Measurements from ENCODE around the gene RAMACL. TPM values are rescaled to one million over a fixed set of nuclear protein-coding genes. Genes with fewer than 3 reads are reported as not detected.

RAMACL gene
- total and polyA plus RNA-seq, 3 experiments from 2014 or later: 0.13 to 0.60 (median 0.15) TPM

DNA sequence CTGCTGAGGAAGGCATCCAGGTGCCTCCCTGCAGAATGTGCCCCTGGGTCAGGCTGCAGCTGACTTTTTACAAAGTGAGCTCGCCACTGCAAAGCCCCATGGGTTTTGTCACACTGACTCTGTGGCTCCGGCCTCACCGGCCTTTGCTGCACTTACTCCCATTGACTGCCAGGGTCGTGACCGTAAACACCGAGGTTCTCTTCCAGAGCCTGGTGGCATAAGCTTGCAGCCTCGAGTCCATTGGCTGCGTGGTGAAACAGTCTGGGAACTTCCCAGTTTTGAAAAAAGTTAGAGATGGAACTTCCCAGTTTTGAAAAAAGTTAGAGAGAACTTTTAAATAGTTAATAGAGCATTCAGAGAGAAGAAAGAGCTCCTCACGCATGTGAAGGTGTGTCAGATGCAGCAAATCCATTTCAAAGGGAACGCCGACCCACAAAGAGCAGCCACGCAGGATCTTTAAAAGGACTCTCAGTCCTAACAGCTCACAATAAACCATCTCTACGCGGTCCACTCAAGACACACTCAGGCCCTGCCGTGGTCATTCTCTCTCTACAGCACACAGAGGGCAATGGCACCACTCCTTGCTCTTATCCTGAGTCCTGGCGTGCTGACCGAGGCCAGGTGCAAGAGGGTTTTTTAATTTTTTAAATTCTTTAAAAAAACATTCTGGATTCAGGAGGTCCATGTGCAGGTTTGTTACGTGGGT, 12.8 kb downstream of the RAMACL start:
- peaks cover 4 to 7% (median 7%) of the 10 kb centered on the region in 3 donors for H3K4me1 Mint-ChIP-seq
- Histone ChIP-seq H3K27ac (ENCODE audit: low read depth, low read length) (no peak overlapping the region), H3K4me3 (ENCODE audit: low read length) (no peak overlapping the region), H3K36me3 (ENCODE audit: insufficient read depth, low read length) (no peaks in the 10 kb centered on the region), H3K9me3 (ENCODE audit: low read length) (no peaks in the 10 kb centered on the region), H3K27me3 (ENCODE audit: insufficient read depth, low read length, poor library complexity, severe bottlenecking) (no peaks in the 10 kb centered on the region), H3K4me1 (ENCODE audit: insufficient read depth, low read length) (no peaks in the 10 kb centered on the region)
- ChIA-PET CTCF (no interaction called here), POLR2A (no interaction called here)
- H3K4me3 Mint-ChIP-seq: no peak overlapping the region
- H3K36me3 Mint-ChIP-seq: peaks cover 0 to 19% (median 4%) of the 10 kb centered on the region in 3 donors
- DNase-seq: no peak
- H3K27me3 Mint-ChIP-seq: peaks cover 0 to 3% of the 10 kb centered on the region in 2 donors
- H3K27ac Mint-ChIP-seq: no peak overlapping the region
- H3K9me3 Mint-ChIP-seq: peaks cover 5 to 16% (median 10%) of the 10 kb centered on the region in 5 donors

GRCh38 chr6:166572370-166573261, 13.9 kb downstream of the RAMACL start:
- Mint-ChIP-seq H3K4me3 (no peak overlapping the region), H3K27ac (peak overlapping the region in 1 of 8 donors; percentile 39), H3K9me3 (peaks cover 5 to 15% (median 7%) of the 10 kb centered on the region in 5 donors), H3K27me3 (peaks cover 0 to 3% of the 10 kb centered on the region in 2 donors), H3K4me1 (peaks cover 4 to 7% (median 7%) of the 10 kb centered on the region in 3 donors), H3K36me3 (peaks cover 0 to 15% (median 4%) of the 10 kb centered on the region in 3 donors)
- no peak overlapping the region for H3K27ac ChIP-seq (ENCODE audit: low read depth, low read length)
- no peaks in the 10 kb centered on the region for H3K36me3 ChIP-seq (ENCODE audit: insufficient read depth, low read length)
- no peaks in the 10 kb centered on the region for H3K27me3 ChIP-seq (ENCODE audit: insufficient read depth, low read length, poor library complexity, severe bottlenecking)
- CTCF ChIA-PET: no interaction called here
- no peaks in the 10 kb centered on the region for H3K4me1 ChIP-seq (ENCODE audit: insufficient read depth, low read length)
- no peak overlapping the region for H3K4me3 ChIP-seq (ENCODE audit: low read length)
- no peaks in the 10 kb centered on the region for H3K9me3 ChIP-seq (ENCODE audit: low read length)
- DNase-seq: no peak
- POLR2A ChIA-PET: no interaction called here

- no peaks in the 10 kb centered on the region for H3K36me3 ChIP-seq (ENCODE audit: insufficient read depth, low read length)
- H3K27ac Mint-ChIP-seq: no peak overlapping the region
- ChIA-PET CTCF (no interaction called here), POLR2A (no interaction called here)
- no peaks in the 10 kb centered on the region for H3K27me3 ChIP-seq (ENCODE audit: insufficient read depth, low read length, poor library complexity, severe bottlenecking)
- H3K4me3 Mint-ChIP-seq: no peak overlapping the region
- no peaks in the 10 kb centered on the region for H3K9me3 ChIP-seq (ENCODE audit: low read length)
- H3K9me3 Mint-ChIP-seq: peaks cover under 1 to 9% (median under 1%) of the 10 kb centered on the region in 5 donors
- H3K4me1 ChIP-seq (ENCODE audit: insufficient read depth, low read length): no peaks in the 10 kb centered on the region
- H3K27me3 Mint-ChIP-seq: peaks cover 0 to 3% of the 10 kb centered on the region in 2 donors
- no peak overlapping the region for H3K4me3 ChIP-seq (ENCODE audit: low read length)
- peaks cover 4 to 7% (median 7%) of the 10 kb centered on the region in 3 donors for H3K4me1 Mint-ChIP-seq
- H3K36me3 Mint-ChIP-seq: peaks cover 0 to 6% (median 0%) of the 10 kb centered on the region in 3 donors
- no peak overlapping the region for H3K27ac ChIP-seq (ENCODE audit: low read depth, low read length)
- no peak for DNase-seq
These were observed 15.4 kb downstream of the RAMACL start for GRCh38 chr6:166570929-166571713.

DNA sequence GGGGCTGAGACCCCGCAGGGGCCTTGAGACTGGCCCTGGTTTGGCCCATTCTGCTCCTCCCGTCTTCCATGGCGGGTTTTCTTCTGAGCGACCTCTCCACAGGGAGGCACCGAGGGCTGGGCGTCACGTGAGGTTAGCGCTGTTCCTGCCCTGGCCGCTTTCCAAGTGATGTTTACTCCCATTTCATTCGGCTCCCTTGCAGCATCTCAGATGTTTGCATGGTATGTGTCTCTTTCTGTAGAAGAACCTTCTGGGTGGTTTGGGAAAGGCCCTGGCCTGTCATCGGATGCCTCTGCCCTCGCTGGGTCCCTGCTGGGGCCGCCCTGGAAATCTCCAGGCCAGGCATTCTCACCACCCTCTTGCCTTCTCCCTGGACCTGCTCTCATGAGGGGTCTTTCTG, 17.3 kb downstream of the RAMACL start:
- Mint-ChIP-seq H3K27me3 (peaks cover 5 to 8% of the 10 kb centered on the region in 2 donors), H3K36me3 (no peaks in the 10 kb centered on the region), H3K9me3 (no peaks in the 10 kb centered on the region), H3K4me1 (peaks cover 4 to 7% (median 7%) of the 10 kb centered on the region in 3 donors), H3K4me3 (no peak overlapping the region), H3K27ac (no peak overlapping the region)
- no peaks in the 10 kb centered on the region for H3K36me3 ChIP-seq (ENCODE audit: insufficient read depth, low read length)
- no peak for DNase-seq
- H3K27ac ChIP-seq (ENCODE audit: low read depth, low read length): no peak overlapping the region
- H3K27me3 ChIP-seq (ENCODE audit: insufficient read depth, low read length, poor library complexity, severe bottlenecking): no peaks in the 10 kb centered on the region
- no peaks in the 10 kb centered on the region for H3K4me1 ChIP-seq (ENCODE audit: insufficient read depth, low read length)
- H3K4me3 ChIP-seq (ENCODE audit: low read length): no peak overlapping the region
- POLR2A ChIA-PET: no interaction called here
- CTCF ChIA-PET: no interaction called here
- no peaks in the 10 kb centered on the region for H3K9me3 ChIP-seq (ENCODE audit: low read length)

DNA sequence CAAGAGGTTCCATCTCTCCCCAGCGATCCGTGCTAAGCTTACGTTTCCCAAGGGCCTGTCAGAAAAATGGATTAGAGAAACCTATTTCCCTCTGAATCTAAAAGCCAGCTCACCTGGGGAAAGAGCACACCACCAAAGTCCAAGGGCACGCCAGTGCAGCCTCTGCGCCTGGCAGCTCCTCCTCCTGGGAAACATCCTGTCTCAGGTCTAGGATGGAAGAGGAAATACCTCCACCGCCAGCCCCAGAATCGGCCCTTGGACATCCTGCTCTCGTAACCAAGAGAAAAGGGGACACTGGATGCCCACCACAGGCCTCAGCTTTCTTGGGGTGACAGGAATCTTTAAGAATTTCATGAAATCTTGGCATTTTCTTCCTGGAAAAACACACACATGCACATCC, 18.7 kb downstream of the RAMACL start:
- Mint-ChIP-seq H3K36me3 (no peaks in the 10 kb centered on the region), H3K9me3 (no peaks in the 10 kb centered on the region), H3K27me3 (peaks cover 9 to 13% of the 10 kb centered on the region in 2 donors), H3K27ac (no peak overlapping the region), H3K4me3 (no peak overlapping the region), H3K4me1 (peaks cover 4 to 7% (median 7%) of the 10 kb centered on the region in 3 donors)
- Histone ChIP-seq H3K4me1 (ENCODE audit: insufficient read depth, low read length) (no peaks in the 10 kb centered on the region), H3K27ac (ENCODE audit: low read depth, low read length) (no peak overlapping the region), H3K27me3 (ENCODE audit: insufficient read depth, low read length, poor library complexity, severe bottlenecking) (no peaks in the 10 kb centered on the region), H3K9me3 (ENCODE audit: low read length) (no peaks in the 10 kb centered on the region), H3K4me3 (ENCODE audit: low read length) (no peak overlapping the region), H3K36me3 (ENCODE audit: insufficient read depth, low read length) (no peaks in the 10 kb centered on the region)
- POLR2A ChIA-PET: no interaction called here
- DNase-seq: no peak
- CTCF ChIA-PET: no interaction called here

DNA sequence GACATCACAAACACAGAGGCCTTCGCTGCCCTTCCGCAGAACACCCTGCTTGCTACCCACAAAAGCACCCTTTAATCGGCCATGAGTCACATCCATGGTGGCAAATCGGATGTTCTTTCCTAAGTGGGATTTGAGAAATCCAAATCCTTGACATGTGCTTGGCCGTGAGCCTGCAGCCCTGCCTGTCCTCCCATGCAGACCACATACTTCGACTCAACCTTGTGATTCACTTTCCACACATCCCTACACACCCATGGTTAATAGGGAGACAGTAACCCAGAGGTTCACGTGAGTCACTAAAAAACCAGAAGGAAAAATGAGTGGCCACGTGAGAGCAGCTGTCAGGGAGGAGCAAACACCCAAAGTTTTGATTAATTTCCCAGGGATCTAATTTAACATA, 19.4 kb downstream of the RAMACL start:
- Histone ChIP-seq H3K9me3 (ENCODE audit: low read length) (no peaks in the 10 kb centered on the region), H3K4me1 (ENCODE audit: insufficient read depth, low read length) (no peaks in the 10 kb centered on the region), H3K4me3 (ENCODE audit: low read length) (no peak overlapping the region), H3K36me3 (ENCODE audit: insufficient read depth, low read length) (no peaks in the 10 kb centered on the region), H3K27ac (ENCODE audit: low read depth, low read length) (no peak overlapping the region), H3K27me3 (ENCODE audit: insufficient read depth, low read length, poor library complexity, severe bottlenecking) (no peaks in the 10 kb centered on the region)
- Mint-ChIP-seq H3K27me3 (peaks cover 6 to 13% of the 10 kb centered on the region in 2 donors), H3K9me3 (no peaks in the 10 kb centered on the region), H3K36me3 (no peaks in the 10 kb centered on the region), H3K4me3 (no peak overlapping the region), H3K4me1 (peaks cover 0 to under 1% (median under 1%) of the 10 kb centered on the region in 3 donors), H3K27ac (no peak overlapping the region)
- CTCF ChIA-PET: interaction anchor here (0.9 kb wide), 1 partner anchor 8 kb away, joined by 3 read pairs; no protein-coding TSS in a partner anchor
- POLR2A ChIA-PET: no interaction called here
- DNase-seq: no peak

DNA sequence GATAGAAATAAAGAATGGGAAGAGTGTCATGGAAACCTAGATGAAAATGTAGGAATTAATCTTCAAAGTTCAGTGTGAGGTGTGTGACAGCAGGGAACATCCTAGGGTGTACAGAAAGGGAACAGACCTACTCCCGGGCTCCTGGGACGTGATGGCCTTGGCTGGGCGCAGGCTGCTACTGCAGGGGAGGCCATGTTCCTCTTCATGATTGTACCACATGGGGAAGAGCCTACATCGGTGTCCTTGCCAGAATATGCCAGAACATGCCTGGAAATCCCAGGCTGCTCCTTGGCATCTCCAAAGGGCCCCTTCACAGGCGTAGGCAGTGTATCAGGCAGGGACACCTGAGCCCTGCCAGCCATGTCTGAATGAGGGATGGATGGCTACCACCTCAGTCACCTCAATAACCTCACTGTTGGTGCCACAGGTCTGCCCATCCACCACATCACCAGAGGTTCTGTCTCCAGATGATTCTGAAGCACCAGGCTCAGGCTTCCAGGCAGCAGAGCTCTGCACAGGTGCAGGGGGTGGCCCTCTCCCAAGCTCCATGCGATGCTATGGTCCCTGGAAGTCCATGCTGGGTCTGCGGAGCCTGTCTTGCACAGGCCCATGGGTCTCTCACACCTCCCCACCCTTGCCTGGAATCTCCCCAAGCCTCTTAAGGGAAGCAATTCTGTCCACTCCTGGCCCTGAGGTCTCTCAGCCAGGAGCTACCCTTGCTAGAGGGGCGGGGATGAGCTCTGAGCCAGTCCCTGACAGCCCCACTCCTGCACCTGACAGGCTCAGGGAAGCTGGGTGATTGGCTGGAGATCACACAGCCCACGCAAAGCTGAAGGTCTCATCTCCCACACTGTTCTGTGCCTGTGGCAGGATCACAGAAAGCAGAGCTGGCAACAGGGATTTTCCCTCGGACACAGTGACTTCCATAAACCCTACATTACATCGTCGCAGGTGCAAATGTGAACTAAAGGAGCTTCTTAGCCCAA, 20.2 kb downstream of the RAMACL start:
- Mint-ChIP-seq H3K9me3 (peaks cover 0 to 3% (median 0%) of the 10 kb centered on the region in 5 donors), H3K27me3 (peaks cover 8 to 13% of the 10 kb centered on the region in 2 donors), H3K4me3 (no peak overlapping the region), H3K4me1 (no peaks in the 10 kb centered on the region), H3K36me3 (no peaks in the 10 kb centered on the region), H3K27ac (no peak overlapping the region)
- H3K27me3 ChIP-seq (ENCODE audit: insufficient read depth, low read length, poor library complexity, severe bottlenecking): no peaks in the 10 kb centered on the region
- no peaks in the 10 kb centered on the region for H3K36me3 ChIP-seq (ENCODE audit: insufficient read depth, low read length)
- H3K4me1 ChIP-seq (ENCODE audit: insufficient read depth, low read length): no peaks in the 10 kb centered on the region
- POLR2A ChIA-PET: no interaction called here
- CTCF ChIA-PET: interaction anchor here (0.9 kb wide), 1 partner anchor 9 kb away, joined by 3 read pairs; no protein-coding TSS in a partner anchor
- no peaks in the 10 kb centered on the region for H3K9me3 ChIP-seq (ENCODE audit: low read length)
- H3K27ac ChIP-seq (ENCODE audit: low read depth, low read length): no peak overlapping the region
- H3K4me3 ChIP-seq (ENCODE audit: low read length): no peak overlapping the region
- no peak for DNase-seq
